Measurements from ENCODE around the gene BNIP3.
"Not testable (repeated sequence)": the region's sequence is repeated elsewhere in the genome, so short reads cannot be mapped to it uniquely, and the experiment has no call there.

BNIP3 gene

GRCh38 chr10:131977323-131978096, 4.2 kb downstream of the BNIP3 start:
- no peak for DNase-seq

- no peak for DNase-seq
These were observed 5.9 kb downstream of the BNIP3 start for GRCh38 chr10:131975796-131976195.

GRCh38 chr10:131975003-131975402, 6.7 kb downstream of the BNIP3 start:
- DNase-seq = no peak

GRCh38 chr10:131974034-131974817, 7.5 kb downstream of the BNIP3 start:
- DNase-seq = no peak

- DNase-seq = no peak
These were observed 8.4 kb downstream of the BNIP3 start for GRCh38 chr10:131973160-131973951.

- no peak for DNase-seq
These were observed 9.2 kb downstream of the BNIP3 start for GRCh38 chr10:131972474-131973071.

GRCh38 chr10:131971591-131971990, 10.1 kb downstream of the BNIP3 start:
- DNase-seq = no peak

- no peak for DNase-seq
These were observed 10.8 kb downstream of the BNIP3 start for GRCh38 chr10:131970946-131971345.

- no peak for DNase-seq
These were observed 12.8 kb downstream of the BNIP3 start for GRCh38 chr10:131968949-131969348.

GRCh38 chr10:131964298-131964697, 17.4 kb downstream of the BNIP3 start:
- no peak for DNase-seq

GRCh38 chr10:131963811-131964210, 17.9 kb downstream of the BNIP3 start:
- DNase-seq = no peak

GRCh38 chr10:131963350-131963749, 18.4 kb downstream of the BNIP3 start:
- no peak for DNase-seq

GRCh38 chr10:131961777-131962662, 19.7 kb downstream of the BNIP3 start:
- DNase-seq = no peak

- no peak for DNase-seq
These were observed 20.5 kb downstream of the BNIP3 start for GRCh38 chr10:131961047-131961776.

GRCh38 chr10:131960631-131961046, 21.1 kb downstream of the BNIP3 start:
- DNase-seq = no peak

GRCh38 chr10:131959841-131960240, 21.9 kb downstream of the BNIP3 start:
- no peak for DNase-seq

- no peak for DNase-seq
These were observed 26.0 kb downstream of the BNIP3 start for GRCh38 chr10:131955591-131956340.

GRCh38 chr10:131954356-131954965, 27.3 kb downstream of the BNIP3 start:
- DNase-seq = no peak

- not testable (repeated sequence) for DNase-seq
These were observed 31.8 kb downstream of the BNIP3 start for GRCh38 chr10:131949908-131950307.

Measured in GOT3 (cell line).